C1 segment of cervical spinal cord (tissue), 14 donors: Measurements from ENCODE around the gene ADGRG1.

Experiments used
- DNase-seq, 14 donors: peaks; one replicate each; lab custom pipeline; 2025; lab: John Stamatoyannopoulos, UW

Gene ADGRG1

GRCh38 chr16:57648581-57649442 is 20.4 kb downstream of the ADGRG1 start:
- DNase-seq: peak in 13 of 14 donors; percentile 8 to 86 (median 66)

DNA sequence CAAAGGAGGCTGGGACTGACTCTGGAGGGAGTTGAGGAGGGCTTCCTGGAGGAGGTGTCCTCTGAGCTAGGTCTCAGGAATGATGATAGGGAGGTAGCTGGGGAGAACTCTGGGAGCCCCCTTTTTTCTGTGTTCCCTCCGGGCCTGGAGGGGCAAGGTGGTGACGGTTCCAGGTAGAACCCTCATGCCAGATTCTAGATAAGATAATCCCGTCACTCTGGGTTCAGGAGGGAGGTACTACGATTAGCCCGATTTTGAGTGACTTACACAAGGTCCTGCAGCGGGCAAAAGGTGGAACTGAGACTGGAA is 21.0 kb downstream of the ADGRG1 start:
- DNase-seq: no peak

DNA sequence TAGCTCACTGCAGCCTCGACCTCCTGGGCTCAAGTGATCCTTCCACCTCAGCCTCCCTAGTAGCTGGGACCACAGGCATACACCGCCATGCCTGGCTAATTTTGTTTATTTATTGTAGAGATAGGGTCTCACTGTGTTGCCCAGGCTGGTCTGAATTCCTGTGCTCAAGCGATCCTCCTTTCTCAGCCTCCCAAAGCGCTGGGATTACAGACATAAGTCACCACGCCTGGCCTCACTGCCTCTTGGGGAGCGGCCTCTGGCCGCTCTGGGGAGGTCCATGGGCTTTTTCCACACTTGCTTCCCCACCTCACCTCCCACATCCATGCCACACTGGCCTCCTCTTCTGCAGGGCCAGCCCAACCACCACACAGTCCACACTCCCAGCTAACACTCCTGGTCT is 21.4 kb downstream of the ADGRG1 start:
- no peak for DNase-seq

- no peak for DNase-seq
Measured at GRCh38 chr16:57651344-57652333, 23.2 kb downstream of the ADGRG1 start.

GRCh38 chr16:57652695-57653471 is 24.5 kb downstream of the ADGRG1 start:
- DNase-seq: no peak

DNA sequence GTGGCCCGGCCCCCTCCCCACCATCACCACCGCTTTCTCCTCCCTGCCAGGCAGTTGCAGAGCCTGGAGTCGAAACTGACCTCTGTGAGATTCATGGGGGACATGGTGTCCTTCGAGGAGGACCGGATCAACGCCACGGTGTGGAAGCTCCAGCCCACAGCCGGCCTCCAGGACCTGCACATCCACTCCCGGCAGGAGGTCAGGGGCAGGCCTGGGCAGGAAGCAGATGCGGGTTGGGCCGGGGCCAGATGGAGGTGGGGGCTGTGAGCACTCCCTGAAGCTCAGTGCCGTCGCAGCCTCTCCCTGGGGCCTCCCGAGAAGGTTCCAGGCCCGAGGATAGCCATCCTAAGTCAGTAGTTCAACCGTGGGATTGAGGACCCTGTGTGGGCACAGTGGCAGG is 25.5 kb downstream of the ADGRG1 start:
- DNase-seq: no peak

DNA sequence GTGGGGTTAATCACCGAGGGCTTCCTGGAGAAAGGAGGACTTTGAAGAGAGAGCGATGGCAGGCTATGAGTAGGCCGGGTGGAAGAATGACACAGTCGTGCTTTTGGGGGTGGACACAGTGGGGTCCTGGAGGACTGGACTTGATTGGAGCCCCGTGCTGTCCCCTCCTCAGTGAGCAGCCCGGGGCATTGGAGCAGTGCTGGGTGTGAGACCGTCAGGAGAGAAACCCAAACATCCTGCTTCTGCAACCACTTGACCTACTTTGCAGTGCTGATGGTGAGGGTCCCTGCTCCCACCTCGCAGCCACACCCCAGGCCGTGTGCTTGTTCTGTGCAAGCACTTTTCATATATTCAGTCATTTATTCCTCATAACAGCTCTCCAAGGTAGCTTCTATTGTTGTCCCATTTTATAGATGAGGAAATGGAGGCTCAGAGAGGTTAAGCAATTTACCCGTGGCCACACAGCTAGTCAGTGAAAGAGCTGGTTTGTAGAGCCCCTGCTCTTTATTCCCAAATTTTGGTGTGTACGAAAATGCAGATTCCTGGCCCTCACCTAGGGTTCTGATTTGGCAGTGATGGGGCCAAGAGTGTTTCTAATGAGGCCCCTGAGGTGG is 28.0 kb downstream of the ADGRG1 start:
- no peak for DNase-seq

GRCh38 chr16:57657228-57657627 is 28.8 kb downstream of the ADGRG1 start:
- DNase-seq: no peak

- no peak for DNase-seq
Measured at GRCh38 chr16:57658130-57658877, 29.9 kb downstream of the ADGRG1 start.

DNA sequence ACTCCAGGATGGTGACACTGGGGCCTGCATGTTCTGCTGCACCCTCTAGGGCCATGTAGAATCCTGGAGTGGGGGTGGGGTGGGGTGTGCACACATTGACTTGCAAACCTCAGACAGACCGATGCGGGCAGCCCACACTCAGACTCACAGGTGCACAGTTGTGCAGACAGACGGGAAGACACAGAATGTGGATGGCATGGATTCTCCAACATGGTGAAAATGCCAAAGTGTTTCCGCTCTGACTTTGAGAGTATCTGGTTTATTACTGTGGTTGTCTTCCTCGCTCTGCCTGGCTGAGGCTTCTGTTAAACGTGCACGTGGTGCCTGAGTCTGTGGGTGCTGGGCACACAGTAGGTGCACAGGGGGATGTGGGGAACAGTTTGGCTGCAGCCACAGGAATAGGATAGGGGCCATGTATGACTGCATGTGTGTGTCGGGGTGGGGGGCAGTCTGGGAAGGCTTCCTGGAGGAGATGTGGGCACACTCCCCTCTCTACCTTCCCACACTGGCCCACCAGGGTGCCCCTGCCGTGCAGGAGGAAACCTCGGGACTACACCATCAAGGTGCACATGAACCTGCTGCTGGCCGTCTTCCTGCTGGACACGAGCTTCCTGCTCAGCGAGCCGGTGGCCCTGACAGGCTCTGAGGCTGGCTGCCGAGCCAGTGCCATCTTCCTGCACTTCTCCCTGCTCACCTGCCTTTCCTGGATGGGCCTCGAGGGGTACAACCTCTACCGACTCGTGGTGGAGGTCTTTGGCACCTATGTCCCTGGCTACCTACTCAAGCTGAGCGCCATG is 30.6 kb downstream of the ADGRG1 start:
- DNase-seq: no peak

- DNase-seq: no peak
Measured at GRCh38 chr16:57660715-57661463, 32.5 kb downstream of the ADGRG1 start.

- DNase-seq: no peak
Measured at GRCh38 chr16:57661510-57661909, 33.1 kb downstream of the ADGRG1 start.

DNA sequence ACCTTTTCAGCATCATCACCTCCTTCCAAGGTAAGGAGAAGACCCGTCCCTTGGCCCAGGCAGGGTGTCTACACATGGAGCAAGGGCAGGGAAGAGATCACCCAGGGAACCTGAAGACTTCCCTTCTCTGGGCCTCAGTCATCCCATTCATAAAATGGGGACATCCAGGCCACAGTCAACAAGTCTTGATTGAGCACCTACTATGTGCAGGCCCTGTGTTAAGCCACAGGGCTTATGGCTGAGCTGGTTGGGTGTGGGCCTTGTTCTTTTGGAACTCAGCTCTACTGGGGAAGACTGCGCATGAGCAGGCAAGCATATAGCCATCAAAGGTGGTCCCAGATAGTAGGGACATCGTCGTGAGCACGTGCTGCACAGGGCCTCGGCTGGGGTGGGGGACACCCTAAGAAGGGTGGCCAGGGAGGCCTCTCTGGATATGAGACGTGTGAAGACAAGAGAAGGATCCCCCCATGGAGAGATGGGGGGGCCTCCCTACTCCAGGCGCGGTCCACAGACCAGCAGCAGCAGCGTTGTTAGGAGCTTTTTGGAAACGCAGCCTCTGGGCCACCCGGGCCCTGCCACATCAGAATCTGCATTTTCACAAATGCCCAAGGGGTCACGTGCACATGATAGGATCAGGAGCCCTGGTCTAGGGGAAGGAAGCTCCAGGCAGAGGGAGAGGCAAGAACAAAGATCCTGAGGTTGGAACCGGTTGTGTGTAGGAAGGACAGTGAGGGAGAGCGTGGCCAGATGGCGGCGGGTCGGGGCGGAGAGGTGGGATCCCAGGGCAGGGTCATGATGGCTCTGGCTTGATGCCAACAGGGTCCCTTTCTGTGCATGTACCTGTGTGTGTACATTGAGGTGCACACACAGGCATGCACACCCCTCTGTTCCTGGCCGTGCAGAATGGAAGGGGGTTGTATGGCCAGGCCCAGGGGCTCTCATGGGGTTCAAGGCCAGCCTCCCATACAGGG is 33.8 kb downstream of the ADGRG1 start:
- no peak for DNase-seq

DNA sequence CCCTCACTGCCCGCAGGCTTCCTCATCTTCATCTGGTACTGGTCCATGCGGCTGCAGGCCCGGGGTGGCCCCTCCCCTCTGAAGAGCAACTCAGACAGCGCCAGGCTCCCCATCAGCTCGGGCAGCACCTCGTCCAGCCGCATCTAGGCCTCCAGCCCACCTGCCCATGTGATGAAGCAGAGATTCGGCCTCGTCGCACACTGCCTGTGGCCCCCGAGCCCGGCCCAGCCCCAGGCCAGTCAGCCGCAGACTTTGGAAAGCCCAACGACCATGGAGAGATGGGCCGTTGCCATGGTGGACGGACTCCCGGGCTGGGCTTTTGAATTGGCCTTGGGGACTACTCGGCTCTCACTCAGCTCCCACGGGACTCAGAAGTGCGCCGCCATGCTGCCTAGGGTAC is 35.0 kb downstream of the ADGRG1 start:
- DNase-seq: no peak

DNA sequence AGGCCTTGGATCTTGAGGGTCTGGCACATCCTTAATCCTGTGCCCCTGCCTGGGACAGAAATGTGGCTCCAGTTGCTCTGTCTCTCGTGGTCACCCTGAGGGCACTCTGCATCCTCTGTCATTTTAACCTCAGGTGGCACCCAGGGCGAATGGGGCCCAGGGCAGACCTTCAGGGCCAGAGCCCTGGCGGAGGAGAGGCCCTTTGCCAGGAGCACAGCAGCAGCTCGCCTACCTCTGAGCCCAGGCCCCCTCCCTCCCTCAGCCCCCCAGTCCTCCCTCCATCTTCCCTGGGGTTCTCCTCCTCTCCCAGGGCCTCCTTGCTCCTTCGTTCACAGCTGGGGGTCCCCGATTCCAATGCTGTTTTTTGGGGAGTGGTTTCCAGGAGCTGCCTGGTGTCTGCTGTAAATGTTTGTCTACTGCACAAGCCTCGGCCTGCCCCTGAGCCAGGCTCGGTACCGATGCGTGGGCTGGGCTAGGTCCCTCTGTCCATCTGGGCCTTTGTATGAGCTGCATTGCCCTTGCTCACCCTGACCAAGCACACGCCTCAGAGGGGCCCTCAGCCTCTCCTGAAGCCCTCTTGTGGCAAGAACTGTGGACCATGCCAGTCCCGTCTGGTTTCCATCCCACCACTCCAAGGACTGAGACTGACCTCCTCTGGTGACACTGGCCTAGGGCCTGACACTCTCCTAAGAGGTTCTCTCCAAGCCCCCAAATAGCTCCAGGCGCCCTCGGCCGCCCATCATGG is 35.7 kb downstream of the ADGRG1 start:
- DNase-seq: no peak

DNA sequence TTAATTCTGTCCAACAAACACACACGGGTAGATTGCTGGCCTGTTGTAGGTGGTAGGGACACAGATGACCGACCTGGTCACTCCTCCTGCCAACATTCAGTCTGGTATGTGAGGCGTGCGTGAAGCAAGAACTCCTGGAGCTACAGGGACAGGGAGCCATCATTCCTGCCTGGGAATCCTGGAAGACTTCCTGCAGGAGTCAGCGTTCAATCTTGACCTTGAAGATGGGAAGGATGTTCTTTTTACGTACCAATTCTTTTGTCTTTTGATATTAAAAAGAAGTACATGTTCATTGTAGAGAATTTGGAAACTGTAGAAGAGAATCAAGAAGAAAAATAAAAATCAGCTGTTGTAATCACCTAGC is 36.2 kb downstream of the ADGRG1 start:
- DNase-seq: no peak

DNA sequence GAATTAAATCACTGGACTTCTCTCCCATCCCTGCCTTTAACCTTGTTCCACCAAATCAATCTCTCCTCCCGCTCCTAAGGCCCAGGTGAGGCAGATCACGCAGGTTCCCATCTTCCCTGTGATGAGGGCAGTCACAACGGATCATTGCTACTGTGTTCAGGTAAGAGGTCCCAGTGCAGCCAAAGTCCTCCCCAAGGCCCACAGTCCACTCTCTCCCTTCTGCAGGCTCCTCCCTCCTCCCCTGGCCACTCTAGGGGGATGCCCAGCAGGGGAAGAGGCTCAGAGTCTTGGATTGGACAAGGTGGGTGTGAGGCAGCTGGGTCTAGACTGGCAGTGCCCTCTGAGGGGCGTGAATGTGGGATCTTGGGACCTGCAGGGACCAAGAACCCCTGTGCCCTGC is 37.1 kb downstream of the ADGRG1 start:
- no peak for DNase-seq
